Ureter (tissue), 1 donor: Measurements from ENCODE around the gene ITSN2. TPM values are rescaled to one million over a fixed set of nuclear protein-coding genes. Genes with fewer than 3 reads are reported as not detected.
"Not testable (repeated sequence)": the region's sequence is repeated elsewhere in the genome, so short reads cannot be mapped to it uniquely, and the experiment has no call there.

Experiments
- DNase-seq: peaks from one replicate; pipeline ENCODE4 v3.0.0-alpha.2; 2020; ENCODE audit warnings: low spot score
- total RNA-seq: library from RNA; stranded (reverse); gene quantifications from one replicate; pipeline ENCODE4 v1.2.4, GENCODE V29; 2023
- donor health status: DM: yes; HTN: yes; CAD: no.

Gene ITSN2
- total RNA-seq, result 61.2 TPM

DNA sequence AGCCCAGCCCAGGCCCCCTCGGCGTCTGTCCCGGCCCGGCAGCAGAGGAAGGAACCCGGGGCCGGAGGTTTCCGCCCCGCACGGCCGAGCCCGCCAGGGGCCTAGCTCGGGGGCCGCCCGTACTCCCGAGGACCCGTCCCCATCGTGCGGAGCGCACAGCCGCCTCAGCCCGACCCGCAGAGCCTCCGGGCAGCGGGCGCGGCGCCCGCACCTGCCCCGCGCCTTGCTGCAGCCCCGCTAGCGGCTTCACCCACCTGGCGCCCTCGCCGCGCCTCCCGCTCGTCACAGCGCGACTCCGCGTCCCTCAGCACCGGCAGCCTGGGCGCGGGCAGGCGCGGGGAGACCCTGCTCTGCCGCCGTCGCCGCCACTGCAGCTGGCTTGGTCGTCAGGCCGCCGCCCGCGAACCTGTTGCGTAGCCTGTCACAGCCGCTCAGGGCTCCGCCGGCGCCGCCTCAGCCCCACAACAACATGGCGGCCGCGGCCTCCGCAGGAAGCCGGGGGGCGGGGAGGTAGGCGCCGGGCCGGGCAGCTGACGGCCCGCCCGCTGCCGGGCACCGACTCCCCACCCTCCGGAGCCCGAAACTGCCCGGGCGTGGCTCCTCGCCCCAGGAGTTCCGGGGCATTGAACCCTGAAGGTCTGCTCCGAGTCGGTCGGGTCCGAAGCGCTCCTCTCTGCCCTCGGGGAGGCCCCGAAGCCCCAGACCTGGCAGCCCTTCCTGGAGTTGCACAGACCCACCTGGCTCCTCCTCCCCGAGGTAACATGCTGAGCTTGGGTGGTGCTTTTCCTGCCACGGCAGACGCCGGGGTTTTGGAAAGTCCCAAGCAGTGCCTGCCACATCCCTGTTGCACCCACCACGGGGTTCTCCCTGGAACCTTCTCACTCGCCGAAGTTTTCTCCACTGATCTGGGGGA, at the start of gene ITSN2:
TSS of gene ITSN2 (minus strand) at position 487 of the 913 bp plus-strand sequence. CDS start 32,454 bp downstream, outside the sequence.
- DNase-seq, result peak; percentile 79

- DNase-seq, result no peak
Observed at GRCh38 chr2:24409171-24409570, 48.8 kb upstream of the ITSN2 start.

- not testable (repeated sequence) for DNase-seq
Observed at GRCh38 chr2:24408704-24409103, 48.4 kb upstream of the ITSN2 start.

DNA sequence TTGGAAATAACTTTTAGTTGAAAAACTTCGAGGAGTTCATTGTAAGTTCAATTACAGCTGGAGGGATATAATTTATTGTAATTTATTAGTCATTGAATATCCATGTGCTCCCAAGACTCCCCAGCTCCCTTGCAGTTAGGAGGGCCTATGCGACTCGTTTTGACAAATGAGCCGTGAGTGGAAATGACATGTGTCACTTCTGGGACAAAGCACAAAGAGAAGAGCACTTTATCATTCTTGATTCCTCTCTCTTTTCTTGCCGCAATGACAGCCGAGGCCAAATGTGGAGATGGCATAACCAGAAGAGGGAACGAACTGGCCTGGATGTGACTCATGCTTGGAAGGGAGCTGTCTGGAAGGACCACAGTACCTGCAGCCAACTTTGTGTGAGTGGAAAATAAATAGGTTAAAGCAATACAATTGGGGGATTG, 44.2 kb upstream of the ITSN2 start:
- no peak for DNase-seq

DNA sequence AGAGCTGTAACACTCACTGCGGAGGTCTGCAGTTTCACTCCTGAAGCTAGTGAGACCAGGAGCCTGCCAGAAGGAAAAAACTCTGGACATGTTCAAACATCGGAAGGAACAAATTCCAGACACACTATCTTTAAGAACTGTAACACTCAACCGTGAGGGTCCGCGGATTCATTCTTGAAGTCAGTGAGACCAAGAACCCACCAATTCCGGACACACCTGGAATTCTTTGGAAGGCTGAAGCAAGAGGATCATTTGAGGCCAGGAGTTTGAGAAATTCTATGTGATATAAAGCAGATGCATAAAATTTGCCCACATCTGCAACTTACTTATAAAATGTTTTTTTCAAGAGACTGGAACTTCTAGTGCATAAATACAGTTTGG, 43.5 kb upstream of the ITSN2 start:
- no peak for DNase-seq

DNA sequence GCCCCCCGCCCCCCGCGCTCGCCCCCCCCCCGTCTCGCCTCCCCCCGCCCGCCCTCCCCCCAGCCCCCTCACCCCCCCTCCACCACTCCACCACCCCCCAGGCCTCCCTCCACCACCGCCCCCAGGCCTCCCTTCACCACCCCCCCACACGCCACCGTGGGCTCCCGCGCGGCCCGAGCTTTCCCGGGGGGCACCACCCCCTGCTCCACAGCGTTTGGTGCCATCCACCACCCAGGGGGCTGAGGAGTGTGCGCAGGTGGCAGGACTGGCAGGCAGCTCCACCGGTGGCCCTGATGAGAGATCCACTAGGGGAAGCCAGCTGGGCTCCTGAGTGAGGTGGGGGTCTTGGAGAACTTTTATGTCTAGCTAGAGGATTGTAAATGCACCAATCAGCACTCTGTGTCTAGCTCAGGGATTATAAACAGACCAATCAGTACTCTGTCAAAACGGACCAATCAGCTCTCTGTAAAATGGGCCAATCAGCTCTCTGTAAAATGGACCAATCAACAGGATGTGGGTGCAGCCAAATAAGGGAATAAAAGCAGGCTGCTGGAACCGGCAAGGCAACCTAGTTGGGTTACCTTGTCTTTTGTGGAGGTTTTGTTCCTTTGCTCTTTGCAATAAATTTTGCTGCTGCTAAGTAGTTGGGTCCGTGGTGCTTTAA, 43.0 kb upstream of the ITSN2 start:
- no peak for DNase-seq

DNA sequence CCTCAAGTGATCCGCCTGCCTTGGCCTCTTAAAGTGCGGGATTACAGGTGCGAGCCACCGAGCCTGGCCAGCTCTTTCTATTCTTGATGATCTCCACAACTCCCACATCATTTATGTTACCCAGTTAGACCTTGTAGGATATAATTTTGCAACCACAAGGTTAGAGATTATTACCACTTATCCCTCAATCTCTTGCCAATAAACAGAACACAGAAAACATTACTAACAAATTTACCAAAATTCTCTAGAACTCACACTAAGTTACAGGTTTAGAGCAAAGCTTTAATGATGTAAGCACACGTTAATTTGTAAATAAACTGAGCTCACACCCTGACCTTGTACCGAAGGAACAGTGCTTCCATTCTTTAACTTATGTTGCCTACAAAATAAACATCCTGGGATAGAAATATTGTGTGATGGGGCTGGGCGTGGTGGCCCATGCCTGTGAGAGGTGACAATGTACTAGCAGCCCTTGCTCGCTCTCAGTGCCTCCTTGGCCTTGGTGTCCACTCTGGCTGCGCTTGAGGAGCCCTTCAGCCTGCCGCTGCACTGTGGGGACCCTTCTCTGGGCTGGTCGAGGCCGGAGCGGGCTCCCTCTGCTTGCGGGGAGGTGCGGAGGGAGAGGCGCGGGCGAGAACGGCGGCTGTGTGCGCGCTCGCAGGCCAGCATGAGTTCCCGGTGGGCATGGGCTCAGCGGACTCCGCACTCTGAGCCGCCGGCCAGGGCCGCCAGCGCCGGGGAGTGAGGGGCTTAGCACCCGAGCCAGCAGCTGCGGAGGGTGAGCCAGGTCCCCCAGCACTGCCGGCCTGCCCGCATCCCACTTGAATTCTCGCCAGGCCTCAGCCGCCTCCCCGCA, 42.1 kb upstream of the ITSN2 start:
- no peak for DNase-seq

GRCh38 chr2:24400207-24400907, 40.0 kb upstream of the ITSN2 start:
- no peak for DNase-seq

DNA sequence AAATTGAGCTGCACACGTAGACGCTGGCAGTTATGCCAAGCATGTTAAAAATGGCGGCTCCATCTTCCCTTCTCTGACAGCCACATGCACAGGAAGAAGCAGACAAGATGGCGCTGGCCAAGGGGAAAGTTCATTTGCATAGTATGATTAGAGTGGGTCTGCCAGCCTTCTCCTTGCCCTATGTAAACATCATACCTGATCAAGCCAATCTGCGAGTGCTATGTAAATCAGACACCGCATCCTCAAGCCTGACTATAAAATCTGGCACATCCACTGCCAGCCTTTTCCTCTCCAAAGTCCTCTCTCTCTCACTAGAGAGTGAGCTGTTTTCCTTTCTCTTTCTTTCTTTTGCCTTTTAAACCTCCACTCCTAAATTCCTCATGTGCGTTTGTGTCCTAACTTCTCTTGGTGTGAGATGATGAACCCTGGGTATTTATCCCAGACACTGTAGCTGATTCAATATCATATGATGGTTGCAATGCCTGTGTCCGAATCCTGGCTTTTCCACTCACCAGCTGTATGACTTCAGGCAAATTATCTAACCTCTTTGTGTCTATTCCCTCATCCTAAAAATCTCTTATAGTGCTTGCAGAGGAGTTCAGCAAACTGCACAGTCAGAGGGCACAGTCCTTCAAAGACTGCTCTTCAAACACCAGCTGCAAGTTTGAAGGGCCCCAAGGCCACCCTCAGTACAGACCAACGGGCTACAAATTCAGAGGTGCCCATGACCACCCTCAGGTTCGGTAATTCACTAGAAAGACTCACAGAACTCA, 39.3 kb upstream of the ITSN2 start:
- DNase-seq, result no peak

GRCh38 chr2:24394998-24395397, 34.7 kb upstream of the ITSN2 start:
- DNase-seq, result no peak

- DNase-seq, result no peak
Observed at GRCh38 chr2:24392542-24393059, 32.3 kb upstream of the ITSN2 start.

- DNase-seq, result no peak
Observed at GRCh38 chr2:24385366-24385765, 25.0 kb upstream of the ITSN2 start.

- peak; percentile 61 for DNase-seq
Observed at GRCh38 chr2:24382363-24383073, 22.2 kb upstream of the ITSN2 start.

- no peak for DNase-seq
Observed at GRCh38 chr2:24380820-24381219, 20.5 kb upstream of the ITSN2 start.

DNA sequence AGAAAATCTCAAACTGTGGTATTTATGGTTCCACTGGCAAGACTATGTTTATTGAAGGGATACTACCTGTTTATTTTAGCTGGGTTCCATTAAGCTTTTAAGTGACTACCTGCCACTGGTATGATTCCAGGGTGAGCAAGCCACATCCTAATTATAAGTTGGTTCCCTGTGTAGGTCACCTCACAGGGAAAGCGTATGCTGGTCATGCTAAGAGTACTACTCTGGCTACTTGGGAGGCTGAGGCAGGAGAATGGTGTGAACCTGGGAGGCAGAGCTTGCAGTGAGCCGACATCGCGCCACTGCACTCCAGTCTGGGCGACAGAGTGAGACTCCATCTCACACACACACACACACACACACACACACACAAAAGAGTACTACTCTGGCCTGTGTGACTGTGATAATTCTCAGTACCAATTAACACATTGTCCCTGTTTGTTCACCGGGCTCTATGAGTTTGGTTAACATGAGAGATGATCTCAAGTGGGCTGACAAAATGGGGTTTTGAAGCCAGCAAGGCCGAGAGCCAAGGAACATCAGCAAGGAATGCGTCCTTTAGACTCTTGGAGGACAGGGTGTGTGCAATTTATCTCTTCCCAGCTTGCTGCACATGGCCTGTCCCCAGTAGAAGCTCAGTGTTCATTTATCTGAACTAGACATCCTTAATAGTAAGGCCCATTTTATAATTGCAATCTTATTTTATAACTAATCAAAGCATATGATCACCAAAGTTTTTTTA, 15.2 kb upstream of the ITSN2 start:
- DNase-seq, result peak; percentile 22

- no peak for DNase-seq
Observed at GRCh38 chr2:24374301-24374700, 14.0 kb upstream of the ITSN2 start.

GRCh38 chr2:24372033-24372432, 11.7 kb upstream of the ITSN2 start:
- DNase-seq, result no peak

GRCh38 chr2:24365826-24366225, 5.5 kb upstream of the ITSN2 start:
- DNase-seq, result no peak

DNA sequence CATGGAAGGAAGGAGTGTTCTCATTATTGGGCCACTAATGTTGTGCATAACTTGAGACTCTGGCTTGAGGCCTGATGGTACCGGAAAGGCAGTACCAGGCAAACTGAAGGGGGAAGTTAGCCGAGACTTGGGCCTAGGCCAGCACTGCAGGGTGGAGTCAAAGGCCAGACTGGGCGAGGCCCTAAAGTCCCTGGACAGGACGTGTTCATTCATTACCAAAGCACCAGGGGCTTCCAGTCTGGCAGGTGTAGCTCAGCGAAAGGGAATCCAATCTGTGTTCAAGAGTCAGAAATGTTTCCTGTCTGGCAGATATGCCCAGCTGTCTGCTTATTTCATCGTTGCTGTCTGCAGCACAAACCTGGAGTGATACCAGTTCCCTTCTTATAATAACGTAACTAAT, 4.7 kb upstream of the ITSN2 start:
- DNase-seq, result peak; percentile 88
